Testis (tissue), 3 donors: ENCODE measurements around the gene LRRFIP2. TPM values are rescaled to one million over a fixed set of nuclear protein-coding genes. Genes with fewer than 3 reads are reported as not detected.

Experiments used
- DNase-seq: peaks from one replicate; pipeline ENCODE4 v3.0.0-alpha.2; 2019
- H3K27ac ChIP-seq, 2 donors: fragments of 200-600 bp; sonication (generic); one replicate each; pipeline ENCODE4 v1.5.1; 2019
- H3K27me3 ChIP-seq: fragments of 200-600 bp; sonication (generic); one replicate; pipeline ENCODE4 v1.5.1; 2019
- H3K36me3 ChIP-seq: fragments of 200-600 bp; sonication (generic); one replicate; pipeline ENCODE4 v1.5.1; 2017; ENCODE audit warnings: low read depth; ENCODE audit errors: missing control alignments
- H3K4me1 ChIP-seq: fragments of 200-600 bp; sonication (generic); one replicate; pipeline ENCODE4 v1.5.1; 2019
- H3K4me3 ChIP-seq, 2 donors: fragments of 200-600 bp; sonication (generic); one replicate each; pipeline ENCODE4 v1.5.1; 2017 to 2019
- H3K9me3 ChIP-seq: fragments of 200-600 bp; sonication (generic); one replicate; pipeline ENCODE4 v1.5.1; 2017
- POLR2A ChIP-seq: fragments of 450-650 bp; IDR thresholded peaks from one replicate; pipeline ENCODE4 v1.6.1; 2017; ENCODE audit warnings: antibody characterized with exemption, mild to moderate bottlenecking, moderate library complexity
- WGBS, 2 donors: methylation state at CpG; one replicate each; pipeline ENCODE4 v1.1.5; 2018; 5-methylcytosine and 5-hydroxymethylcytosine counted together
- intact Hi-C: fragments of 100-400 bp; cut with DNase I; formaldehyde crosslinking; loops from one replicate; pipeline ENCODE4 v1.15.1; 2023; ENCODE audit warnings: low total_unique reads
- polyA plus RNA-seq: library from polyadenylated mRNA; stranded (reverse); fragments of 350-450 nt; fragmentation: Illumina TruSeq; extraction: RNeasy Lipid Tissue Mini Kit (QIAGEN cat#74804); gene quantifications from one replicate; pipeline ENCODE4 v1.2.3, GENCODE V29; 2014; ENCODE audit warnings: low read depth, low replicate concordance; ENCODE audit not compliant: insufficient read depth
- total RNA-seq, 2 donors: library from RNA; depleted of rRNA; stranded (reverse); fragments of >200 nt; gene quantifications; one replicate each; pipeline ENCODE4 v1.2.3, GENCODE V29; 2016
- TF ChIP-seq, protein P1 (sequence below), 3 experiments: fragments of 450-650 bp in 2 of 3; fragments of 200-600 bp in 1 of 3; sonication (generic) in 1 of 3; IDR thresholded peaks; one replicate each; pipeline ENCODE4 v1.5.1; 2016 to 2019; ENCODE audit warnings: antibody characterized with exemption in 3 of 3, mild to moderate bottlenecking in 2 of 3, moderate library complexity in 1 of 3

The LRRFIP2 gene
- total and polyA plus RNA-seq, 3 donors from 2014 or later, result 86.2 to 115 (median 114) TPM

DNA sequence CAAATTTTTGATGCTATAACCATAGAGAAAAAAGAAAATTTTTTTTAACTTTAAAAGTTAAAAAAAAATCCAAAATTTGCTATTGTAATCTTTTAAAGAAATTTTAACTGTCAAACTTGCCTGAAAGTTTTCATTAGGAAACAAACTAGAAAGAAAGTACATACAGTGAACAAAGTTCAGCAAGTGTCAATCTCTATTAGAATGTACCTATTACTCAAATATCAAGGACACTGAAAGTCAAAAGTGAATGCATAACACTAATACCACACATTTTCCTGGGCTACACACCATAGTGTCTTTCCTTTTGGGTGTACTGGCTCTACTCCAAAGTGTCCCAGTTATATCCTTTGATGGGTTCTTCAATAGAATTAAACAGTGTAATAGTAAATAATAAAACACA is 56.8 kb downstream of the LRRFIP2 start:
- TF ChIP-seq POLR2A, result no peak
- TF ChIP-seq, protein P1, sequence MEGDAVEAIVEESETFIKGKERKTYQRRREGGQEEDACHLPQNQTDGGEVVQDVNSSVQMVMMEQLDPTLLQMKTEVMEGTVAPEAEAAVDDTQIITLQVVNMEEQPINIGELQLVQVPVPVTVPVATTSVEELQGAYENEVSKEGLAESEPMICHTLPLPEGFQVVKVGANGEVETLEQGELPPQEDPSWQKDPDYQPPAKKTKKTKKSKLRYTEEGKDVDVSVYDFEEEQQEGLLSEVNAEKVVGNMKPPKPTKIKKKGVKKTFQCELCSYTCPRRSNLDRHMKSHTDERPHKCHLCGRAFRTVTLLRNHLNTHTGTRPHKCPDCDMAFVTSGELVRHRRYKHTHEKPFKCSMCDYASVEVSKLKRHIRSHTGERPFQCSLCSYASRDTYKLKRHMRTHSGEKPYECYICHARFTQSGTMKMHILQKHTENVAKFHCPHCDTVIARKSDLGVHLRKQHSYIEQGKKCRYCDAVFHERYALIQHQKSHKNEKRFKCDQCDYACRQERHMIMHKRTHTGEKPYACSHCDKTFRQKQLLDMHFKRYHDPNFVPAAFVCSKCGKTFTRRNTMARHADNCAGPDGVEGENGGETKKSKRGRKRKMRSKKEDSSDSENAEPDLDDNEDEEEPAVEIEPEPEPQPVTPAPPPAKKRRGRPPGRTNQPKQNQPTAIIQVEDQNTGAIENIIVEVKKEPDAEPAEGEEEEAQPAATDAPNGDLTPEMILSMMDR (IDR thresholded peaks at IDR 0.05), result no peak
- no peak overlapping the region for H3K27ac ChIP-seq
- H3K4me1 ChIP-seq, result no peaks in the 10 kb centered on the region
- no peak for DNase-seq
- intact Hi-C loops, result no loop called here
- H3K36me3 ChIP-seq, result no peaks in the 10 kb centered on the region
- H3K4me3 ChIP-seq, result no peak overlapping the region
- H3K27me3 ChIP-seq, result no peaks in the 10 kb centered on the region
- H3K9me3 ChIP-seq, result no peaks in the 10 kb centered on the region

DNA sequence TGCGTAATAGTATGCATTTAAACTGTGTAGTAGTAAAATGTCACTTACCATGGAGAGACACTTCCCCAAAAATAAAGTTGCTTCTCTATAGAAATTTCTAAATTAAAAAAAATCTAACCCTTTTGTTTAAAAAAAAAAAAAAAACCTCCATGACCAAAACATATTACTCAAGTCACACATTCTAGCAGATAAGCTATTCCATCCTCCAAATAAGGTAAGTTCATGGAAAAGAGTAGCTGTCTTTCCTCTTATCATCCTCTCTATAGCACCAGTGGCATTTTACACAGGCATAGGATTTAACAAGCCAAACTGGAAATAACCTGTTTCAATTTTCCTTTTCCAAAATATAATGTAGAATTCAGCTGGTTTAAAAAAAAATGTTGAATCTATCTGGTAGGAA is 57.4 kb downstream of the LRRFIP2 start:
- Histone ChIP-seq H3K9me3 (no peaks in the 10 kb centered on the region), H3K27ac (no peak overlapping the region), H3K4me1 (no peaks in the 10 kb centered on the region), H3K27me3 (no peaks in the 10 kb centered on the region), H3K36me3 (no peaks in the 10 kb centered on the region), H3K4me3 (no peak overlapping the region)
- DNase-seq, result no peak
- WGBS, 2 donors, result 84 to 90% methylated on average over 1 of the region's 1 CpG
- intact Hi-C loops, result no loop called here
- TF ChIP-seq POLR2A, result no peak
- TF ChIP-seq, protein P1 (IDR thresholded peaks at IDR 0.05), result no peak

DNA sequence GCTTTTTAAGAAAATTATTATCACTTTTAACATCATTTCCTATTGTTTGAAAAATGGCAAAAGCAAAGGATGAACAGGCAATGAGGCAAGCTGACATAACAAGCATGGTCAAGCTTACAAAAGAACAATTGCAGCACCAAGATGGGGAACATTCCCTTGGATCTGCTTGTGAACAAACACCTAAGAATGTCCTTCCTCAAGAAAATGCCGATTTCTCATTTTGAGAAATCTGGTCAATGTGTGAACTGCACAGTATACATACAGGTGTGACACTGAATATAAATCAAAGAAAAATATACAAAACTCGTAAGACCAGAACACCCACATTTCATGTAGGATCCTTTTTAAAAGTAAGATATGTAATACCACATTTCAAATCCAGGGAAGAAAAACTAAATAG is 58.9 kb downstream of the LRRFIP2 start:
- Histone ChIP-seq H3K27ac (peak overlapping the region in 1 of 2 donors; percentile 63), H3K9me3 (no peaks in the 10 kb centered on the region), H3K36me3 (no peaks in the 10 kb centered on the region), H3K27me3 (no peaks in the 10 kb centered on the region), H3K4me1 (no peaks in the 10 kb centered on the region), H3K4me3 (no peak overlapping the region)
- WGBS, 2 donors, result 69 to 77% methylated on average over 2 of the region's 2 CpGs
- no peak for TF ChIP-seq POLR2A
- DNase-seq, result no peak
- intact Hi-C loops, result no loop called here

DNA sequence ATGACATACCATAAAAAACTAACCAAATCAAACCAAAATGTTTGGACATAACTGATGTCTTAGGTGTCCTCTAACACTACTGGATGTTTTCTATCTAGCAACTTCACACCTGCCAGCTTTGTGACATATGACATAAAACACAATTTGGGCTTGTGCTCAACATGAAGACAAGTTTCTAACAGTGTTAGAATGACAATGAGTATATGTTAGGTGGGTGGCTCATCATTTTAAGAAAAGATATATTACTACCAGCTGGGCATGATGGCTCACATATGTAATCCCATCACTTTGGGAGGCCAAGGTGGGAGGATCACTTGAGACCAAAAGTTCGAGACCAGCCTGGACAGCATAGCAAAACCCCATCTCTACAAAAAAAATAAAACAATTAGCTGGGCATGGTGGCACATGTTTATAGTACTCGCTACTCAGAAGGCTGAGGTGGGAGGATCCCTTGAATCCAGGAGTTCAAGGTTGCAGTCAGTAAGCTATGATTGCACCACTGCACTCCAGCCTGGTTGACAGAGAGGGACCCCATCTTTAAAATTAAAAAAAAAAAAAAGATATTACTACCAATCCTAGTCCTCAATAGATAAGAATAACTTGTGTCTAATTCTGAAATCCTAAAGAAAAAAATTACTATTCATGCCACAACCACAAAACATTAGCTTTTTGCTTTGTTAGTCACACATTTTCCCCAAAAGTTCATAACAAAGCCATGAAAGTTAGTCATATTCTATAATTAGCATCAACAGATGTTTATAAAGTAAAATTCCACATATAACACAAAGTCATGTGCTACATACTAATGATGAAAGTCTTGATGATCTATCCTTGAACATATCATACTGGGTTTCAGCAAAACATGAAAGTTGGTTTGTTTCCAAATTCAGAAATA is 59.9 kb downstream of the LRRFIP2 start:
- no peak for DNase-seq
- H3K27me3 ChIP-seq, result no peaks in the 10 kb centered on the region
- H3K36me3 ChIP-seq, result no peaks in the 10 kb centered on the region
- TF ChIP-seq POLR2A, result no peak
- TF ChIP-seq, protein P1 (IDR thresholded peaks at IDR 0.05), result no peak
- 72 to 78% methylated on average over 2 of the region's 2 CpGs for WGBS, 2 donors
- H3K27ac ChIP-seq, result peak overlapping the region in 1 of 2 donors; percentile 63
- H3K9me3 ChIP-seq, result no peaks in the 10 kb centered on the region
- H3K4me1 ChIP-seq, result no peaks in the 10 kb centered on the region
- H3K4me3 ChIP-seq, result no peak overlapping the region
- intact Hi-C loops, result no loop called here

DNA sequence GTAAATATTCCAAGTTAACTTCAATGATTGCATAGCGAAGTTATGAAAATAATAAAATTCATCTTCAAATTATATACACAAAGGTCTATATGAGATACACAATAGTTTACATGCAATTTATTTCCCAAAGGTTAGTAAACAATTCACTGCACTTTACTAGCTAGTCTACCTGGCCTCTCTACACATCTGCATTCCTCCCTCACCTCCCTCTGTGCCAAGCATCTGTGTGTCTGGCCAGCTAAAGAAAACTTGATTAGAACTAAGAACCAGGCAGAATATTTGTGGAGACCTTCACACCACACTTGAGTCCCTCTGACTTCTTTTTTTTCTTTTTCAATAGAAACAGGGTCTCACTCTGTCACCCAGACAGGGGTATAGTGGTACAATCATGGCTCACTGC is 61.4 kb downstream of the LRRFIP2 start:
- Histone ChIP-seq H3K4me1 (no peaks in the 10 kb centered on the region), H3K27ac (no peak overlapping the region), H3K4me3 (no peak overlapping the region), H3K36me3 (no peaks in the 10 kb centered on the region), H3K9me3 (no peaks in the 10 kb centered on the region), H3K27me3 (no peaks in the 10 kb centered on the region)
- no peak for TF ChIP-seq POLR2A
- TF ChIP-seq, protein P1 (IDR thresholded peaks at IDR 0.05), result no peak
- WGBS, 2 donors, result 95 to 100% methylated on average over 1 of the region's 1 CpG
- intact Hi-C loops, result no loop called here
- DNase-seq, result no peak
